ENCODE measurements around the gene IBA57. TPM values are rescaled to one million over a fixed set of nuclear protein-coding genes. Genes with fewer than 3 reads are reported as not detected.

Gene IBA57
- polyA plus RNA-seq, 1 donor (not counting 4 experiments of a cell fraction or from before 2014, with no cell fraction given), result 1.5 TPM

DNA sequence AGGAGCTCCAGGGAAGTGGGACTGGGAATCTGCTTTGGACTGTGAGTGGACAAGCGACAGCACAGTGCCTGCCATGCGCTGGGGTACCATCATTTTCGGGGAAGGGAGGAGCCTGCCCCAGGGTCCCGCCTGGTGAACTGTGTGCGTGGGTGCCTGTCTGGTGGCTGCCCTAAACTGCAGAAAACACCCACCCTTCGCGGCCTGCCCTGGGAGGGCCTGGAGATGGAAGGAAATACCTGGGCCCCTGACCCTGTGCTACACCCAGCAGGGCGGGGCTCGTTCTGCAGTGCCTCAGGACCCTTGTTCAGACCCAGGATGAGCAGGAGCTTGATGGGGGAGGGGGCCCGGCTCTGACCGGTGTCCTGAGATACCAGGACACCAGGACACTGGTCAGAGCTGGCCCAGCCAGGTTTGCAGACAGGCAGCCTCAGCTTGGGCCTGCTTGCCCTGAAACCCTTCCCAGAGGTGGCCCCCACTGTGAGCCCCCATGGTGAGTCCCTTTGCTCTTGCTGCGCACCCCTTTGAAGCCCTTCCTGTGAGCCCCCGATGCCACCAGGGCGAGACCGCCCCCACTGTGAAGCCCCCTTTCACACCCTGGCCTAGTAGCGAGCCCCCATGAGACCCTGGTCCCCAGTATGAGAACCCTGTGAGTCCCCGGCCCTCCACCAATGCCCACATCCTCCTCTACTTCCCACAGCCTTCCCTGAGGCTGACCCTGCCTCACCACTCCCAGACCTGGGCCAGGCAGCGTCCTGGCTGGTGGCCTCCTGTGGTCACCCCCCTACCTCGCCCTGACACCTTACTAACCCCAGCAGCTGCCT is 13.3 kb upstream of the IBA57 start:
- no peak overlapping the region for H3K27ac ChIP-seq (ENCODE audit: control insufficient read depth, insufficient read depth, low read length)
- no peak overlapping the region for H3K4me2 ChIP-seq (ENCODE audit: control insufficient read depth, extremely low read depth, insufficient read depth, low read depth, low read length)
- no peak for TF ChIP-seq EZH2 (IDR thresholded peaks at IDR 0.05; ENCODE audit: low read length)
- TF ChIP-seq, protein P1, sequence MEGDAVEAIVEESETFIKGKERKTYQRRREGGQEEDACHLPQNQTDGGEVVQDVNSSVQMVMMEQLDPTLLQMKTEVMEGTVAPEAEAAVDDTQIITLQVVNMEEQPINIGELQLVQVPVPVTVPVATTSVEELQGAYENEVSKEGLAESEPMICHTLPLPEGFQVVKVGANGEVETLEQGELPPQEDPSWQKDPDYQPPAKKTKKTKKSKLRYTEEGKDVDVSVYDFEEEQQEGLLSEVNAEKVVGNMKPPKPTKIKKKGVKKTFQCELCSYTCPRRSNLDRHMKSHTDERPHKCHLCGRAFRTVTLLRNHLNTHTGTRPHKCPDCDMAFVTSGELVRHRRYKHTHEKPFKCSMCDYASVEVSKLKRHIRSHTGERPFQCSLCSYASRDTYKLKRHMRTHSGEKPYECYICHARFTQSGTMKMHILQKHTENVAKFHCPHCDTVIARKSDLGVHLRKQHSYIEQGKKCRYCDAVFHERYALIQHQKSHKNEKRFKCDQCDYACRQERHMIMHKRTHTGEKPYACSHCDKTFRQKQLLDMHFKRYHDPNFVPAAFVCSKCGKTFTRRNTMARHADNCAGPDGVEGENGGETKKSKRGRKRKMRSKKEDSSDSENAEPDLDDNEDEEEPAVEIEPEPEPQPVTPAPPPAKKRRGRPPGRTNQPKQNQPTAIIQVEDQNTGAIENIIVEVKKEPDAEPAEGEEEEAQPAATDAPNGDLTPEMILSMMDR (optimal IDR thresholded peaks at IDR 0.05 in 1 of 3, IDR thresholded peaks at IDR 0.05 in 1 of 3, conservative IDR thresholded peaks at IDR 0.05 in 1 of 3; ENCODE audit: extremely low read depth in 1 of 3, insufficient read depth in 2 of 3, low read length in 3 of 3), result no peak
- no peak overlapping the region for H2AFZ ChIP-seq (ENCODE audit: control insufficient read depth, low read length)
- peaks cover 52% of the 10 kb centered on the region for H3K4me1 ChIP-seq (ENCODE audit: control insufficient read depth, extremely low read depth, insufficient read depth, low read length)
- H3K79me2 ChIP-seq (ENCODE audit: control insufficient read depth, insufficient read depth, low read length), result peaks cover 8% of the 10 kb centered on the region
- peaks cover 3% of the 10 kb centered on the region for H4K20me1 ChIP-seq (ENCODE audit: control insufficient read depth, extremely low read depth, insufficient read depth, low read length)
- no peaks in the 10 kb centered on the region for H3K9me3 ChIP-seq (ENCODE audit: control insufficient read depth, low read depth, low read length)
- H3K27me3 ChIP-seq (ENCODE audit: control insufficient read depth, extremely low read depth, insufficient read depth, low read length), result no peaks in the 10 kb centered on the region
- H3K36me3 ChIP-seq (ENCODE audit: control insufficient read depth in 2 of 2, extremely low read depth in 1 of 2, insufficient read depth in 2 of 2, low read length in 2 of 2), result peaks cover 14 to 23% of the 10 kb centered on the region in 2 experiments
- DNase-seq (ENCODE audit: low read depth, low spot score) (no peak), FAIRE-seq (no peak)
- H3K9ac ChIP-seq (ENCODE audit: control insufficient read depth, extremely low read depth, insufficient read depth, low read length), result no peak overlapping the region
- H3K4me3 ChIP-seq (ENCODE audit: control insufficient read depth in 2 of 3, extremely low read depth in 1 of 3, insufficient read depth in 2 of 3, low read depth in 1 of 3, low read length in 3 of 3), result no peak overlapping the region
- dilution Hi-C loops (cut with MboI; ENCODE audit: extremely low pct_ligation_motif_present, low sequenced_read_pairs), result no loop called here
- no peaks in the 10 kb centered on the region for H3K9me1 ChIP-seq (ENCODE audit: control insufficient read depth, extremely low read depth, insufficient read depth, low read length)

DNA sequence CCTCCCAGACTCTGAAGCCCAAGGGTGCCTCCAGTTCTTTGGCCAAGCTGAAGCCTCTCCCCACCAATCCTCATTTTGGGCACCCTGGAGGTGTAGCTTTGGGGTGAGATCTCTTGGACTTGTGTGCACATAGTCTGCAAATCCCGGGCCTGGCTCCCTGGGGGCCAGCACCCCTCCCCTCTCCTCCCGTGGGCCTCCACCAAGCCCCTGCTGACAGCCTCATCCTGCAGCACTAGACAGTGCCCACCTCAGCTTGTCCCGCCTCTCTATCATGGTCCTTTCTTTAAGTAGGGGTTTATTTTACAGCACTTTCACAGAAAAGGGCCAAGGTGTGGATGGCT is 12.7 kb upstream of the IBA57 start:
- TF ChIP-seq, protein P1 (optimal IDR thresholded peaks at IDR 0.05 in 1 of 3, IDR thresholded peaks at IDR 0.05 in 1 of 3, conservative IDR thresholded peaks at IDR 0.05 in 1 of 3; ENCODE audit: extremely low read depth in 1 of 3, insufficient read depth in 2 of 3, low read length in 3 of 3), result no peak
- TF ChIP-seq EZH2 (IDR thresholded peaks at IDR 0.05; ENCODE audit: low read length), result no peak
- H3K4me3 ChIP-seq (ENCODE audit: control insufficient read depth in 2 of 3, extremely low read depth in 1 of 3, insufficient read depth in 2 of 3, low read depth in 1 of 3, low read length in 3 of 3), result no peak overlapping the region

More for the DNA sequence above, 12.7 kb upstream of the IBA57 start:
- no peak for FAIRE-seq
- dilution Hi-C loops (cut with MboI; ENCODE audit: extremely low pct_ligation_motif_present, low sequenced_read_pairs), result no loop called here
- no peaks in the 10 kb centered on the region for H3K9me3 ChIP-seq (ENCODE audit: control insufficient read depth, low read depth, low read length)
- H2AFZ ChIP-seq (ENCODE audit: control insufficient read depth, low read length), result no peak overlapping the region
- H3K9ac ChIP-seq (ENCODE audit: control insufficient read depth, extremely low read depth, insufficient read depth, low read length), result no peak overlapping the region
- peaks cover 46% of the 10 kb centered on the region for H3K4me1 ChIP-seq (ENCODE audit: control insufficient read depth, extremely low read depth, insufficient read depth, low read length)
- H3K9me1 ChIP-seq (ENCODE audit: control insufficient read depth, extremely low read depth, insufficient read depth, low read length), result no peaks in the 10 kb centered on the region
- H3K27ac ChIP-seq (ENCODE audit: control insufficient read depth, insufficient read depth, low read length), result no peak overlapping the region
- H3K4me2 ChIP-seq (ENCODE audit: control insufficient read depth, extremely low read depth, insufficient read depth, low read depth, low read length), result no peak overlapping the region
- DNase-seq (ENCODE audit: low read depth, low spot score), result no peak
- H4K20me1 ChIP-seq (ENCODE audit: control insufficient read depth, extremely low read depth, insufficient read depth, low read length), result peaks cover 3% of the 10 kb centered on the region
- peaks cover 12 to 17% of the 10 kb centered on the region in 2 experiments for H3K36me3 ChIP-seq (ENCODE audit: control insufficient read depth in 2 of 2, extremely low read depth in 1 of 2, insufficient read depth in 2 of 2, low read length in 2 of 2)
- peaks cover 2% of the 10 kb centered on the region for H3K79me2 ChIP-seq (ENCODE audit: control insufficient read depth, insufficient read depth, low read length)
- H3K27me3 ChIP-seq (ENCODE audit: control insufficient read depth, extremely low read depth, insufficient read depth, low read length), result no peaks in the 10 kb centered on the region

Data from keratinocyte (primary cell).